Inflammatory macrophage (primary cell): ENCODE data around the gene MYRF.

Source experiments
- DNase-seq, 2 donors: peaks; one replicate each; pipeline ENCODE4 v3.0.0-alpha.2; 2020 to 2022
- total RNA-seq, 18 experiments: gene quantifications; one replicate each; lab custom pipeline; 2026; ENCODE audit warnings: mixed read lengths in 6 of 18, inconsistent platforms in 2 of 18; lab: John Stamatoyannopoulos, UW

Gene MYRF
- total RNA-seq: 0.13 to 4.2 (median 1.2) reads per million in 18 experiments

- DNase-seq: peak; percentile 22 to 55
These were observed at the start of gene MYRF for GRCh38 chr11:61752117-61752924. Gene MYRF, plus strand, starts transcription at chr11:61752636. Its CDS starts 109 bp downstream, at chr11:61752745.

GRCh38 chr11:61702701-61703312, 49.6 kb upstream of the MYRF start:
- peak; percentile 44 to 57 for DNase-seq

DNA sequence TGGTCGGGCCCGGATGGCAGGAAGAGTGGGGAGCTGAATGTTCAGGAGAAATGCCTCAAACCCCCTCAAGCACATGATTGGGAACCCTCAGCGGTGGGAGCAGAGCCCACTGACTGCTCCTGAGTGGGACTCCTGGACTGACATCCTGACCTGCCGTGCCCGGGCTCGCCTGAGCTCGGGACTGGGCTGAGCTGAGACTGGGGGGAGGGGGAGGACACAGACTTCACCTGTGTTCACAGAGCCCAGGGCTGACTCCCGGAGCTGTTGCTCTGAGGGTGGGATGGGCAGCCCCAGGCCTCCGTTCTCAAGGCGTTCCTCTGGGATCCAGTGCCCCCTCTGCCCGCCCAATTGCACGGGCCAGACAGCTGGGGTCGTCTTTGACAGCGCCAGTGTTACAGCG, 47.6 kb upstream of the MYRF start:
- DNase-seq: no peak

GRCh38 chr11:61706452-61707400, 45.7 kb upstream of the MYRF start:
- DNase-seq: no peak

DNA sequence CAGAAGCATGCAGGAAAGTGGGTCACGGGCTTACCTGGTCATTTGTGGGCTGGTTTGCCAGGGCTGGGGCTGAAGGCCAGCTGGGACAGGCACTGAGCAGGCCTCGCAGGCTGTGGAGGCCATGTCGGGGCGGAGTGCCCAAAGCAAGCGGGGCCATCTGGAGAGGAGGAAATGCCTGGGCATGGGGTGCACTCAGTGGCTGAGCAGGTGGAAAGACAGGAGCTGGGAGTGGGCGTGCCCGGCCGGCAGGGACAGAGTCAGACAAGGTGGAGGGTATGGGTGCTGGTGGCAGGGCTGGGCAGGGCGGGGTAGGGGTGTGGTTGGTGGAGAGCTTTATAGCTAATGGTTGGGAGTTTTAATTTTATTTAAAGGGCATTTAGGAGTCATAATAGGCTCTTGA, 44.9 kb upstream of the MYRF start:
- no peak for DNase-seq

DNA sequence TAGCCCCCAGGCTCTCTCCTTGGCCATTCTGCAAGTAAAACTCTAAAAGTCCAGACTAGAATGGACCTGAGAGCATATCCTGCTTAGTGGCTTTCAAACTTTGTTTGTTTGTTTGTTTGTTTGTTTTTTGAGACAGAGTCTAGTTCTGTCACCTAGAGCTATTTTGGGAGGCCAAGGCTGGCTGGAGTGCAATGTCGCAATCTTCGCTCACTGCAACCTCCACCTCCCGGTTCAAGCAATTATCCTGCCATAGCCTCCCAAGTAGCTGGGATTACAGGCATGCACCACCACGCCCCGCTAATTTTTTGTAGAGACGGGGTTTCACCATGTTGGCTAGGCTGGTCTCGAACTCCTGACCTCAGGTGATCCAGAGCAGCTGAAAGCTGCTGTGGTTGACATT, 43.3 kb upstream of the MYRF start:
- no peak for DNase-seq

GRCh38 chr11:61709572-61709971, 42.9 kb upstream of the MYRF start:
- DNase-seq: no peak

DNA sequence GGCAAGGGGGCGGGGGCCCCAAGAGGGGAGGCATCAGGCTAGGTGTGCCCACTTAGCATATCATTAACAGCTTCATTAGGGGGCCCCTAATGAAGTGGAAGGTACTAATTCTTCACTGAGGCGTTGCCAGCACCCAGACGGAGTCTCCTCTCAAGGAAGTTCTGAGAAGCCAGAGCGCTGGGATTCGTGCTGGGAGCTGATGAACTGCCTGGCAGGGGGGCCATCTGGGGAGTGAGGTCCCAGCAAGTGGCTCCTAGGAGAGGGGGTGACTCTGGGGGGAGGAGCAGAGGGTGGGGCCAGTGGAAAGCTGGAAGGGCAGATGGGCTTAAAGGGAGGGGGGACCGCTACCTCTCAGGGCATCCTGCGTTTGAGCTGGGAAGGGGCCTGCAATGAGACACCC, 42.4 kb upstream of the MYRF start:
- DNase-seq: no peak

- no peak for DNase-seq
These were observed 41.4 kb upstream of the MYRF start for GRCh38 chr11:61711037-61711436.

- DNase-seq: no peak
These were observed 40.9 kb upstream of the MYRF start for GRCh38 chr11:61711498-61711897.

DNA sequence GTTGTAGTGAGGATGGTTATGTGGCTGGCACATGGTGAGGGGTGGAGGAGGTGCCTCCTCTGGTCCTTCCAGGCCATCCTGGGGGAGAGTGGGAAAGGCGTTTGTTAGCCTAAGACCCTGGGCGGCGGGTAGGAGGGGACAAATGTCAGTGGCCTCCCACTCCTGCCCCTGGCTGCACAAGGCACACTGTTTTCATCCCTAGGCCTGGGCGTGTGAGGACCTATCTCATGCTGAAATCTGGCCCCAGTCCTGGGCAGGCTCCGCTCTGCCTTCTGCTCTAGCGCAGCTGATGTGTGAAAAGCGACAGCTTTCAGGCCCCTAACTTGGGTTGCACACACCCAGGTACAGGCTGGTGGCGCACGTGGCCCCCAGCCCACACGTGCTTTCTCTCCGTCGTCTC, 40.1 kb upstream of the MYRF start:
- no peak for DNase-seq

DNA sequence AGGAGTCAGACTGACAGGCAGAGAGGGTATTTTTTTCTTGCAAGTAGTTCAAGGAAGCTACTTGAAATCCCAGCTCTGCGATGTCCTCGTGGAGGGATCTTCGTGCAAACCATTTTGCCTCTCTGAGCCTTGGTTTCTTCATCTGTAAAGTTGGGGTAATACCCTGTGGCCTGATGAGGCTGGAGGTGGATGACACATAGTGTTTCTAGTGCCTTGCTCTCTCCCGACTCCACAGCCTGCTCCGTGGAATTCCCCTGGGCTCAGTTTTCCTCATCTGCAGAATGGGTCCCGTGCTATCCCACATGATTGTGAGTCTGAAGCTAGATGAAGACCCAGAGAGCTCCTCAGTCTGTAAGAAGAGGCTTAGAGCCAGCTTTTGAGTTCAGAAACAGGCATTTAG, 39.6 kb upstream of the MYRF start:
- peak in 1 of 2 donors; percentile 64 for DNase-seq

DNA sequence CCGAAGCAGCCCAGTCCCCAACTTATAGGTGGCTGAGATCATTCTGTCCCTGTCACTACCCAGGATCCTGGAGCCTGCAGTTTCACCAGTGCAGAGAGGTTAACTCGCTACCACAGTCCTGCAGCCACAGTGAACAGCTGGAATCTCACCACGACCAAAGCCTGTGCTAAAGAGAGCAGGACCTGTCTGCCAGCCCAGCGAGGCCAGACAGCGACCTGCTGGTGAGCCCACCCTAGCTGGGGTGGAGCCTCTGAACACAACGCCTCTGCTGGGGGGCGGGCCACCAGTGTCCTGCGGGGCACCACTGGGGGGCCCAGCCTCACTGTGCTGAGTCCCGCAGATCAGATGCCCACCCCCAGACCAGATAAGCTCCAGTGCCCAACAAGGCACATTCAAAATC, 39.0 kb upstream of the MYRF start:
- no peak for DNase-seq

- DNase-seq: no peak
These were observed 38.5 kb upstream of the MYRF start for GRCh38 chr11:61713906-61714305.

DNA sequence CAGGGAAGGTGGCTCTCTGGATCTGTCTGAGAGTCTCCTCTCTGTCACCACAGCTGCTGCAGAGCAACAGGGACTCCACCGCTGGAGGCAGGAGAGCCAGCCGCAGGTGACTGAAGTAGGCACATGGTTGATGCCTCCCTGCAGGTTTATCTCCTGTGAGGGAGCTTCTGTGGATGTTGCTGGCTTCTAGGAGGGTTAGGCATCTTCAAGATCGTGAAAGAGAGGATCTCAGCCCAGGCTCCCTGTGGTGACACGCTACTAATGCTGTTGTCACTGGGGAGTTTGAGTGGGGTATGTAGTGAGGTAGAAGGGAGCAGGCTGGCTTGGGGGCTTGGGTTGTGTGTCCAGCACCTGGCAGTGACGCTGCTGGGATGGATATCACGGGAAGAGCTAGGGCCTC, 38.1 kb upstream of the MYRF start:
- DNase-seq: no peak

DNA sequence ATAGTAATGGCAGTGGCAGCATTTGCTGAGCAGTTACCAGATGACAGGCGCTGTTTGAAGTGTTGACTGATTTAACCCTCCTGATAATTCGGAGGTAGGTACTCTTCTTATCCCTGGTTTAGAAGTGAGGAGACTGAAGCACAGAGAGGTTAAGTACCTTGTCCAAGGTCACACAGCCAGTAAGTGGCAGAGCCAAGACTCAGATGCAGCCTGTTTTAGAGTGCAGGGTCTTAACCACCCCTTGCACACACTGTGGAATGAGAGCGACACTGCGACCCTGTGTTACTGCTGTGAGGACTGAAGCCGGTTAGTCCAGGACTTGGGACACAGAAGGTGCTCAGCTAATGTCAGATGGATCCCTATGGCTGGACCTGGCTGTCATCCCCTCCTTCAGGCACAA, 37.5 kb upstream of the MYRF start:
- DNase-seq: no peak

DNA sequence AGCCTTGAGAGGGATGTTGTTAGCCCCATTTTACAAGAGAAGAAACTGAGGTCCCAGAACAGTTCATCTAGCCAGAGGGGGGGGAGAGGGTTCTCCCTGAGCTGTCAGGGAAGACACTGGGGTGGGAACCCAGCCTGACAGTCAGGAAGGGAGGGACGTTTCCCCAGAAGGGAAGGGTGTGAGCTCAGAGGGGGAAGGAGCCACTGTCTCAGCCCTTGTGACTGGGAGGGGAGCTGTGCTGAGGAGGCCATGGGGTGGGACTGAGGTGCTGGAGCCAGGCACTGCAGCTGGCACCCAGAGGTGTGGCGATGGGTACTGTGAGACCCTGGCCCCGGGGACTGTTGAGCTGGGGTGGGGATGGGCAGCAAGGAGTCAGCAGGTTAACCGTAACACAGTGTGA, 36.6 kb upstream of the MYRF start:
- DNase-seq: peak; percentile 63 to 73

DNA sequence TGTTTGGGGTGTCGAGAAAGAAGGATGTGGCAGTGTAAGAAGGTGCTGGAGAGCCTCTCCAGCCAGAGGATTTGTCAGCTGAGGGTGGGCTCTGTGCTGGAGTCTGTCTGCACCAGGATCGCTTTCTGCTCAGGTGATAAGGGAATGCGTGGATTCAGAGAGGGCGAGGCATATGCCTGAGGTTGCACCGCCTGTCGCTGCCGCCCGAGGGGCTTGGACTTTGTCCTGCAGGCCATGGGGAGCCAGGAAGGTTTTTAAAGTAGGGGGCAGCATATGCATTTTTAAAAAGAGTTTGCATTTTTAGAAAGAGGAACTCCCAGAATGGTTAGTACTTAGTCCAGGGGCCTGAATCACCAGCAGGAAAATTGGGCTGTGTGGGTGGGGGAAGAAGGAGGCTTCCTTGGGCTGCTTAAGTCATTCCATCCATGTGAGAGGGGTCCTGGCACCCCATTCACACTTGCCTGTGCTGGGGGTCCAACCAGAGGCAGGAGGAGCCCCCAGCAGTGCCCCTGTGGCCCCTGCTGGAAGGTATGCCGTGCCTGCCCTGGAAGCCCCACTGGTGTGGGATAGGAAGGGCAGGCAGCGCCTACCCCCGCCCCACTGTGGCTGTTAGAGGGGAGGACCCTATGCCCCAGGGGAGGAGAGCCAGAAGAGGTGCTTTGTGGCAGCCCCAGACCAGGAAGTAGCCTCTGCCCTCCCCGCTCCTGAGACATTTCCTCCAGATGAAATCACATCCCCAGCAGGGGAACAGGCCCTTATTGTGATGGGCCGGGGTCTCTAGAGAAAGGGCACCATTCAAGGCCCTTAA, 35.8 kb upstream of the MYRF start:
- peak; percentile 59 to 79 for DNase-seq

- no peak for DNase-seq
These were observed 35.0 kb upstream of the MYRF start for GRCh38 chr11:61717286-61718033.

DNA sequence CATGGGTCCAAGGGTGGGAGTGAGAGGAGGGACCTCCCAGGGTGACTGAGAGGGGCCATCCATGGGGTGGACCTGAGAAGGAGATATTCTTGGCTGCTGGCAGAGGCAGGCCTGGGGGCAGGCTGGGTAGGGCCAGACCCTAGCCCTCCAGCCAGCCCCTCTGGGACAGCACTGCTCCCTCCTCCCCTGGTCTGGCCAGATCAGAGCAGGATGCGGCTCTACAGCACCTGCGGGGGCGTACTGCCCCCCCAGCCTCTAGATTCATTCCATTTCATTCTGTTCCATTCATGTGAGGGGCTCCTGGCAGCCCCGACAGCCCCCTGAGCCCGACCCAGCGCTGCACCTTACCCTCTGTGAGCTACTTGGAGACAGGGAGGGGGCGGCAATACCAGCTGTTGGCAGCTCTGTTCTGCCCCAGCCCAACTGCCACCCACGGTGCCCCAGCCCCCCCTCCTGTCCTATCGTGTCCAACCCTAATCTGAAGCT, 34.3 kb upstream of the MYRF start:
- DNase-seq: no peak

DNA sequence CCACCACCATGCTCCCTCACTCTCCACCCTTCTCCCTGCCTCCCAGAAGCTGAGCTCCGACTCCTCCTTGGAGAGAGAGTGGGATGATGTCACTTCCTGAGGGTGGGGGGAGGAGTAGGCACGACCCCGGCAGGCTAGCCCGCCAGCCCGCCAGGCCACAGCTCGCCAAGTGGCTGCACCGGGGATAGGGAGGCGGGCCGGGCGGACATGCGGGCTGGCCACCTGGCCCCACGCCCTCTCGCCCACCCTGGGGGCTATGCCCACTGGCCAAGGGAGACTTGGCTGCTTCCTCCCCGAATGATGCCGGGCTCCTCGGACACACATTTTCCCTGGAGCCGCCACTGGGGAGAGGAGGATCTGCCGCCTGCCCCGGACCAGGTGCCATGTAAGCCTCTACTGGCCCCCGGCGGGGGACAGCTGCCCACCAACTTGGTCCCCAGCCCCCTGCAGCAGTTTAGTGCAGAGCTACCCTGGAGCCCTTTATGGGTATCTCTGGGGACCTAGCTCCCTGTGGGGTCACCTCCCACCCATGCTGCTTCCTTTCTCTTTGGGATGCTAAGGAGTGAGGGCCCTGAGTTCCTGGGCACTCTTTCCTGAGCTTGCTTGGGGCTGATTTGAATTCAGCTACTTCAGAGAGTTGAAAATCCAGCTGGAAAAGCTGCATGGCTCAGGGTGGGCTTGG, 33.7 kb upstream of the MYRF start:
- no peak for DNase-seq
